GM10266 (cell line): ENCODE data around the gene ACSS3.
"Not testable (repeated sequence)": the region's sequence is repeated elsewhere in the genome, so short reads cannot be mapped to it uniquely, and the experiment has no call there.

Source experiments
- DNase-seq: peaks from one replicate; pipeline ENCODE4 v3.0.0; 2012; ENCODE audit errors: extremely low spot score
- CTCF ChIP-seq: IDR thresholded peaks from 2 replicates; pipeline ENCODE4 v1.5.1; 2012; ENCODE audit warnings: mild to moderate bottlenecking, low read depth; ENCODE audit not compliant: control insufficient read depth, insufficient read depth; ENCODE audit errors: missing control alignments

Gene ACSS3

GRCh38 chr12:81187686-81188085, 109.8 kb downstream of the ACSS3 start:
- TF ChIP-seq CTCF = no peak

GRCh38 chr12:81196595-81196994, 118.7 kb downstream of the ACSS3 start:
- no peak for DNase-seq

More at GRCh38 chr12:81187686-81188085, 109.8 kb downstream of the ACSS3 start:
- DNase-seq = no peak

DNA sequence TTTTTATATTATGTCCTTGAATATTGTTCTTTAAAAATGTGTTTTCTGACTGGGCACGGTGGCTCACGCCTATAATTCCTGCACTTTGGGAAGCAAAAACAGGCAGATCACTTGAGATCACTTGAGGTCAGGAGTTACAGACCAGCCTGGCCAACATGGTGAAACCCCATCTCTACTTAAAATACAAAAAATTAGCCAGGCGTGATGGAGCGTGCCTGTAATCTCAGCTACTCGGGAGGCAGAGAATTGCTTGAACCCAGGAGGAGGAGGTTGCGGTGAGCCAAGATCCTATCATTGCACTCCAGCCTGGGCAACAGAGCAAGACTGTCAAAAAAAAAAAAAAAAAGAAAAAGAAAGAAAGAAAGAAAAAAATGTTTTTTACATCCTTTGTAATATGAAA, 122.7 kb downstream of the ACSS3 start:
- DNase-seq = not testable (repeated sequence)

More at GRCh38 chr12:81196595-81196994, 118.7 kb downstream of the ACSS3 start:
- no peak for TF ChIP-seq CTCF

- DNase-seq = no peak
- no peak for TF ChIP-seq CTCF
Observed at GRCh38 chr12:81203671-81204204, 125.9 kb downstream of the ACSS3 start.

GRCh38 chr12:81205416-81205815, 127.5 kb downstream of the ACSS3 start:
- TF ChIP-seq CTCF = no peak
- DNase-seq = no peak

DNA sequence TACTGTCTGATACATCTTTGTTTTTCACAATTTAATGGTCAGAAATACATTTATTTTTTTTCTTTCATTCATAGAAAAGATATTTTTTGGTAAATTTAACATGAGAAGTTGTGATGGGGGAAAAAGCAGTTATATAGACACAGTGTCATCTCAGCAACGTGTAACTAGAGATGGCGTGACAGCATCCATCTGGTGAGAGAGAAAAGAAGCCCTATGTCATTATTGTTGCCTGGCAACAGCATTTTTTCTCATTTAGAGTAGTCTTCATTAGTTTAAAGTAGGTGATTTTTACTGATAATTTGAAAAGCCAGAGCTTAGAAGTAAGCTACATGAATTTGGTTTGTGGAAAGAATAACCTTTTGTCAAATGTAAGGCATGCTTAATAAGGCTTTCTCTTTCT, 128.6 kb downstream of the ACSS3 start:
- no peak for DNase-seq
- no peak for TF ChIP-seq CTCF

DNA sequence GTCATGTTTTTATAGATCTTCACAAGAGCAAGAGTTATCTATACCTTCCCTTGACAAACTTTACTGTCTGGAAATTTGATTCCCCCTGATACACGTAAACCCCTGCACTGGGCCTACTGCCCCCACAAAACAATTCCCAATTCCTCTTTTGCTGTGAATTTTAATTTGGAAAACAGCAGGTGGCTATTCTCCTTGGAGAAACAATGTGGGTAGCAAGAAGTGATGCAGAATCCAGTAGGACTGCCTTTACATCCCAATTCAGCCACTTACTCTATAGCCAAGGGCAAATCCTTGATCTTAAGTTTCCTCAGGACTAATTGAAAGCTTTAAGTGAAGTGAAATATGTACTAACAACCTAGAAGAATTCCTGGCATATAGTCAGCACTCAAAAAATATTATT, 129.3 kb downstream of the ACSS3 start:
- DNase-seq = no peak
- TF ChIP-seq CTCF = no peak

GRCh38 chr12:81207664-81208063, 129.8 kb downstream of the ACSS3 start:
- no peak for TF ChIP-seq CTCF
- no peak for DNase-seq
